Aorta (tissue), 5 donors: ENCODE data around the gene VAMP5. TPM values are rescaled to one million over a fixed set of nuclear protein-coding genes. Genes with fewer than 3 reads are reported as not detected.

Experiments
- ATAC-seq: fragments of 200-7000 bp; cut with Tn5 transposase; one replicate; pipeline ENCODE4 v1.9.1; 2022; ENCODE audit warnings: moderate library complexity; ENCODE audit not compliant: low FRiP score
- DNase-seq, 2 donors: peaks; one replicate each; pipeline ENCODE4 v3.0.0-alpha.2; 2020
- H3K27ac ChIP-seq, 2 donors: one replicate each; pipeline ENCODE4 v1.5.1; 2013; ENCODE audit warnings: low read length in 2 of 2, mild to moderate bottlenecking in 2 of 2, moderate library complexity in 2 of 2, control low read depth in 1 of 2, inconsistent platforms in 1 of 2, low read depth in 1 of 2
- H3K27me3 ChIP-seq, 2 donors: one replicate each; pipeline ENCODE4 v1.6.1; 2013; ENCODE audit warnings: control low read depth in 1 of 2, low read length in 1 of 2, mild to moderate bottlenecking in 1 of 2, moderate library complexity in 1 of 2; ENCODE audit not compliant: insufficient read depth in 2 of 2, control insufficient read depth in 1 of 2
- H3K36me3 ChIP-seq, 2 donors: one replicate each; pipeline ENCODE4 v1.6.1; 2013; ENCODE audit warnings: control low read depth in 1 of 2, low read length in 1 of 2, mild to moderate bottlenecking in 1 of 2; ENCODE audit not compliant: insufficient read depth in 2 of 2, control insufficient read depth in 1 of 2
- H3K4me1 ChIP-seq, 2 donors: one replicate each; pipeline ENCODE4 v1.6.1; 2013; ENCODE audit warnings: low read length in 2 of 2, control low read depth in 1 of 2, mild to moderate bottlenecking in 1 of 2, moderate library complexity in 1 of 2; ENCODE audit not compliant: insufficient read depth in 2 of 2, control insufficient read depth in 1 of 2
- H3K4me3 ChIP-seq, 2 donors: one replicate each; pipeline ENCODE4 v1.5.1; 2013; ENCODE audit warnings: low read length in 2 of 2, control low read depth in 1 of 2, mild to moderate bottlenecking in 1 of 2
- H3K9me3 ChIP-seq: one replicate; pipeline ENCODE4 v1.6.1; 2013; ENCODE audit warnings: mild to moderate bottlenecking, low read length; ENCODE audit not compliant: control insufficient read depth
- WGBS, 2 donors: extraction: QIAGEN DNeasy Blood & Tissue Kit; methylation state at CpG; one replicate each; pipeline ENCODE4 v1.1.7; 2013; 5-methylcytosine and 5-hydroxymethylcytosine counted together
- intact Hi-C, 2 donors: fragments of 100-400 bp; cut with DNase I; formaldehyde crosslinking; loops; one replicate each; pipeline versions ENCODE4 v1.14.2 to v1.15.0; 2022
- polyA plus RNA-seq, 2 donors: library from polyadenylated mRNA; stranded (reverse); fragments of 200-250 nt; gene quantifications; one replicate each; pipeline ENCODE4 v1.2.3, GENCODE V29; 2013
- total RNA-seq, 2 donors: library from RNA; stranded (reverse); fragmentation: NEBNext Ultra II Directional; extraction: Animal tissue kit (Norgen Biotek cat#: 25700); gene quantifications; one replicate each; pipeline ENCODE4 v1.2.1, GENCODE V29; 2021
- donor health status: healthy with polysubstance abuse.
- donor health status: Bipolar disorder and iron deficiency.
- donor health status: DM: no; HTN: no; CAD: no.
- donor health status: DM: no; HTN: no; CAD: no.
- donor health status: DM: yes; HTN: yes; CAD: no.

Gene VAMP5
- total and polyA plus RNA-seq, 4 donors: 60.3 to 186 (median 132) TPM

DNA sequence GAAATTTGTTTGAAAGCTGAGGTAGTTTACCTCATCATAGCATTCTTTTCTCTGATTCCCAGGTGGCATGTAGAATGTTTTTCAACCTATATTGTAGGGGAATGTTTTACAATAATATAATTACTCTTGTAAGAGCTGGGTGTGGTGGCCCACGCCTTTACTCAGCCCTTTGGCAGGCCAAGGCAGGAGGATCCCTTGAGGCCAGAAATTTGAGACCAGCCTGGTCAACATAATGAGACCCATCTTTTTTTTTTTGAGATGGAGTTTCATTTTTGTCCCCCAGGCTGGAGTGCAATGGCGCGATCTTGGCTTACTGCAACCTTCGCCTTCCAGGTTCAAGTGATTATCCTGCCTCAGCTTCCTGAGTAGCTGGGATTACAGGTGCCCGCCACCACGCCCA lies 35.4 kb downstream of the VAMP5 start:
- H3K9me3 ChIP-seq: no peaks in the 10 kb centered on the region
- WGBS, 2 donors: 90 to 93% methylated on average over 6 of the region's 6 CpGs
- H3K36me3 ChIP-seq: peaks cover 2 to 4% of the 10 kb centered on the region in 2 donors
- no peaks in the 10 kb centered on the region for H3K27me3 ChIP-seq
- intact Hi-C loops: loop anchor here in 1 of 2 donors (5.0 kb wide), 2 partner anchors 57 to 573 kb away; partner anchors contain the start of gene GGCX
- DNase-seq: no peak
- no peak overlapping the region for H3K4me3 ChIP-seq
- no peak for ATAC-seq
- H3K4me1 ChIP-seq: no peaks in the 10 kb centered on the region
- H3K27ac ChIP-seq: no peak overlapping the region

DNA sequence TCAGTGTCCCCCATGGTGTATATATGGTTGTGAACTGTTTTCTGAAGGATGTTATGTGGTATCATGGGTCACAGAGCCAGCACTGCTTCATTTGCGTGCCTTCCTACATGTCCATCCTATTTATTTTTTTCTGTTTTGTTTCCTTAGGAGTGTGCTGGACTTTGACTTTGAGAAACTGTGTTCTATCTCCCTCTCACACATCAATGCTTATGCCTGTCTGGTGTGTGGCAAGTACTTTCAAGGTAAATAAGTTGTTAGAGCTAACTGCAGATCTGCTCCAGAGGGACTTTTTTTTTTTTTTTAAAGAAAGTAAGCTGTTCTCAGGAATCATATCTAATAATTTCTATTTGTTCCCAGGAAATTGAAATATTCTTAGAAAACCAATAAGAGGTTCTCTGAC lies 37.1 kb downstream of the VAMP5 start:
- Histone ChIP-seq H3K9me3 (no peaks in the 10 kb centered on the region), H3K4me3 (no peak overlapping the region), H3K4me1 (no peaks in the 10 kb centered on the region), H3K27me3 (no peaks in the 10 kb centered on the region), H3K36me3 (peaks cover 2 to 11% of the 10 kb centered on the region in 2 donors), H3K27ac (no peak overlapping the region)
- no peak for ATAC-seq
- intact Hi-C loops: no loop called here
- WGBS, 2 donors: 89 to 91% methylated on average over 1 of the region's 1 CpG
- DNase-seq: no peak

- H3K4me3 ChIP-seq: no peak overlapping the region
- ATAC-seq (no peak), DNase-seq (no peak)
- H3K36me3 ChIP-seq: peaks cover 7 to 11% of the 10 kb centered on the region in 2 donors
- H3K9me3 ChIP-seq: no peaks in the 10 kb centered on the region
- no peaks in the 10 kb centered on the region for H3K27me3 ChIP-seq
- H3K4me1 ChIP-seq: no peaks in the 10 kb centered on the region
- intact Hi-C loops: no loop called here
- no peak overlapping the region for H3K27ac ChIP-seq
- WGBS, 2 donors: 69 to 75% methylated on average over 5 of the region's 5 CpGs
Observed at GRCh38 chr2:85623991-85624390, 39.8 kb downstream of the VAMP5 start.

DNA sequence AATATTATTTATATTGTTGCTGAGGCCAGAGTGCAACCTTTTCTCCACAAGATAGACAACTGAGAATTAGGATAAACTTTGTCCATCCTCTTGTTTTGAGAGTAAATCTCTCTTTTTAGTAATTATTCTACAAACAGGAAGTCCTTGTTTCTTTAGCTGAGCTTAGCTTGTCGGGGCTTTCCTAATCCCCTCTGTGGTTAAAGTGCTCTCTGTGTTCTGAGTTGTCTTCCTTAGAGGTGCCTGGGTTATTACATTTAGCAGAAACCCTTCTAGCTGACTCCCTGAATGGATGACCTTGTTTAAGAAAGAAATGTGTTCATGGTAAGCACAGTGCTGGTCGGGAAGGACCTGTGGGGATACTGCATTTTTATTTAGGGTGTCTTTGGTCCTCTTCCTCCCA lies 44.4 kb downstream of the VAMP5 start:
- intact Hi-C loops: no loop called here
- peaks cover 7 to 15% of the 10 kb centered on the region in 2 donors for H3K36me3 ChIP-seq
- DNase-seq (no peak), ATAC-seq (no peak)
- H3K27ac ChIP-seq: no peak overlapping the region
- no peaks in the 10 kb centered on the region for H3K9me3 ChIP-seq
- H3K4me1 ChIP-seq: no peaks in the 10 kb centered on the region
- no peaks in the 10 kb centered on the region for H3K27me3 ChIP-seq
- WGBS, 2 donors: 60% methylated on average over 2 of the region's 2 CpGs
- no peak overlapping the region for H3K4me3 ChIP-seq

DNA sequence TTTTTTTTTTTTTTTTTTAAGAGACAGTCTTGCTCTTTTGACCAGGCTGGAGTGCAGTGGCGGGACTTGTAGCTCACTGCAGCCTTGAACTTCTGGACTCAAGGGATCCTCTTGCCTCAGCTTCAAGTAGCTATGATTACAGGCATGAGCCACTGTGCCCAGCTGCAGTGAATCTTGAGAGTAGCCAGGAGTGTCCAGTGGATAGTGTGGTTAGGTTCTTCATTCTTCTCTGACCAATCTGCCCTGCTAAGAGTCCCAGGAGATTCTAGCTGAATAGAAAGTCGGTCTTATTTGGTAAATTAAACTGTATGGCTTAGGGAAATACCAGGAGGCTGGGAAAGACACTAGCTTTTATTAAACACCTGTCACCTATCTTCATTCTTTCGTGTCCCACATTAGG lies 47.1 kb downstream of the VAMP5 start:
- WGBS, 2 donors: 89 to 92% methylated on average over 3 of the region's 3 CpGs
- DNase-seq (no peak), ATAC-seq (no peak)
- no peak overlapping the region for H3K27ac ChIP-seq
- H3K27me3 ChIP-seq: no peaks in the 10 kb centered on the region
- H3K9me3 ChIP-seq: no peaks in the 10 kb centered on the region
- H3K4me3 ChIP-seq: no peak overlapping the region
- no peaks in the 10 kb centered on the region for H3K4me1 ChIP-seq
- peaks cover 5 to 10% of the 10 kb centered on the region in 2 donors for H3K36me3 ChIP-seq
- intact Hi-C loops: loop anchor here in 1 of 2 donors (10.0 kb wide), 1 partner anchor 443 kb away; no protein-coding TSS in a partner anchor

DNA sequence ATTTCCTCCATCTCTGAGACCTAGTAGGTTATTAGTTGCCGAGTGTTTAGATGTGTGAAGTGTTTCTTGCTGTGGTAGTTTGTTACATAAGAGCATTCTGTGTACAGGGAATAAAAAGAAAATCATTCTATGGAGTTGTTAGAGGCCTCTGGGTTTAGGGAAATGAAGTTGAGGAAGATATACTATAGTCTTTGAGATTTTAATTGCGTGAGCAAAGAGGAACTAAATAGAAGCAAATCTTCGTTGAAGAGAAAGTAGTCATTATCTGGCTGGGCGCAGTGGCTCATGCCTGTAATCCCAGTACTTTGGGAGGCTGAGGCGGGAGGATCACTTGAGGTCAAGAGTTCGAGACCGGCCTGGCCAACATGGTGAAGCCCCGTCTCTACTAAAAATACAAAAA lies 50.8 kb downstream of the VAMP5 start:
- intact Hi-C loops: loop anchor here (5.0 to 10.0 kb wide), 3 partner anchors 72 to 440 kb away; no protein-coding TSS in a partner anchor
- ATAC-seq: no peak
- H3K36me3 ChIP-seq: peaks cover 8 to 11% of the 10 kb centered on the region in 2 donors
- H3K9me3 ChIP-seq: no peaks in the 10 kb centered on the region
- H3K27me3 ChIP-seq: no peaks in the 10 kb centered on the region
- 85 to 86% methylated on average over 8 of the region's 8 CpGs for WGBS, 2 donors
- H3K27ac ChIP-seq: no peak overlapping the region
- no peaks in the 10 kb centered on the region for H3K4me1 ChIP-seq
- no peak for DNase-seq
- no peak overlapping the region for H3K4me3 ChIP-seq

GRCh38 chr2:85635636-85636035 lies 51.4 kb downstream of the VAMP5 start:
- Histone ChIP-seq H3K4me3 (no peak overlapping the region), H3K9me3 (no peaks in the 10 kb centered on the region), H3K4me1 (no peaks in the 10 kb centered on the region), H3K27me3 (no peaks in the 10 kb centered on the region), H3K36me3 (peaks cover 9 to 11% of the 10 kb centered on the region in 2 donors), H3K27ac (no peak overlapping the region)
- DNase-seq (no peak), ATAC-seq (no peak)
- whole genome bisulfite sequencing, 2 donors: 52 to 57% methylated on average over 4 of the region's 4 CpGs
- intact Hi-C loops: loop anchor here (5.0 to 10.0 kb wide), 3 partner anchors 72 to 439 kb away; no protein-coding TSS in a partner anchor

- WGBS, 2 donors: 94 to 96% methylated on average over 3 of the region's 3 CpGs
- H3K36me3 ChIP-seq: peaks cover 10 to 12% of the 10 kb centered on the region in 2 donors
- no peak for DNase-seq
- H3K9me3 ChIP-seq: no peaks in the 10 kb centered on the region
- H3K4me1 ChIP-seq: no peaks in the 10 kb centered on the region
- no peak overlapping the region for H3K4me3 ChIP-seq
- H3K27me3 ChIP-seq: no peaks in the 10 kb centered on the region
- no peak for ATAC-seq
- intact Hi-C loops: loop anchor here in 1 of 2 donors (10.0 kb wide), 1 partner anchor 152 kb away; no protein-coding TSS in a partner anchor
- H3K27ac ChIP-seq: no peak overlapping the region
Observed at GRCh38 chr2:85642725-85643124, 58.5 kb downstream of the VAMP5 start.
